ENCODE results near the gene NEDD4. TPM values are rescaled to one million over a fixed set of nuclear protein-coding genes. Genes with fewer than 3 reads are reported as not detected.

Gene NEDD4
- polyA plus RNA-seq, 3 donors: 1.2 to 3.8 (median 1.3) TPM

DNA sequence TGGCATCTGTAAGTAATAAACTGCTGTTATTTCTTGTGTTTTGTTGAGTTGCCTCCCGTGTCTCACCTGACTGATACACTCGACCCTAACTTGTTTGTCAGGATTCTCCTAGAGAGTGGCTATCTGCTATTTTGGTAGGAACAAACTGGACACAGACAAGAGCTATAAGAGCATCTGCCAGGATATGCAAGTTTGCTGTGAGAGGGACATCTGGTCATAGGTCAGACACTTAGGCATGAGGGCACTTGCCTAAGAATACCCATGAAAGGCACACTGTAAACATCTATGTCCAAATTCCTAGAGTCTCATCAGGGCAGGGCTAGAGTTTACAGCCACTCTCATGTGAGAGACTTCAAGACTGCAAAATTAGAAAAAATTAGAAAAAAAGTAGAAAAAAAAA, 32.5 kb downstream of the NEDD4 start:
- Mint-ChIP-seq H3K27ac (no peak overlapping the region), H3K27me3 (ENCODE audit: low read depth in 3 of 3) (peaks cover 0 to 1% (median 0%) of the 10 kb centered on the region in 3 donors), H3K4me3 (no peak overlapping the region), H3K36me3 (peaks cover 10 to 20% of the 10 kb centered on the region in 2 donors), H3K9me3 (peaks cover 0 to 4% (median 2%) of the 10 kb centered on the region in 7 donors), H3K4me1 (no peaks in the 10 kb centered on the region)
- no peaks in the 10 kb centered on the region for H3K27me3 ChIP-seq (ENCODE audit: control insufficient read depth in 2 of 2, insufficient read depth in 2 of 2, low read length in 2 of 2)
- H3K36me3 ChIP-seq (replicated peaks in 1 of 2; ENCODE audit: control insufficient read depth in 1 of 2, insufficient read depth in 2 of 2, low read length in 2 of 2): no peaks in the 10 kb centered on the region
- TF ChIP-seq, protein P1, sequence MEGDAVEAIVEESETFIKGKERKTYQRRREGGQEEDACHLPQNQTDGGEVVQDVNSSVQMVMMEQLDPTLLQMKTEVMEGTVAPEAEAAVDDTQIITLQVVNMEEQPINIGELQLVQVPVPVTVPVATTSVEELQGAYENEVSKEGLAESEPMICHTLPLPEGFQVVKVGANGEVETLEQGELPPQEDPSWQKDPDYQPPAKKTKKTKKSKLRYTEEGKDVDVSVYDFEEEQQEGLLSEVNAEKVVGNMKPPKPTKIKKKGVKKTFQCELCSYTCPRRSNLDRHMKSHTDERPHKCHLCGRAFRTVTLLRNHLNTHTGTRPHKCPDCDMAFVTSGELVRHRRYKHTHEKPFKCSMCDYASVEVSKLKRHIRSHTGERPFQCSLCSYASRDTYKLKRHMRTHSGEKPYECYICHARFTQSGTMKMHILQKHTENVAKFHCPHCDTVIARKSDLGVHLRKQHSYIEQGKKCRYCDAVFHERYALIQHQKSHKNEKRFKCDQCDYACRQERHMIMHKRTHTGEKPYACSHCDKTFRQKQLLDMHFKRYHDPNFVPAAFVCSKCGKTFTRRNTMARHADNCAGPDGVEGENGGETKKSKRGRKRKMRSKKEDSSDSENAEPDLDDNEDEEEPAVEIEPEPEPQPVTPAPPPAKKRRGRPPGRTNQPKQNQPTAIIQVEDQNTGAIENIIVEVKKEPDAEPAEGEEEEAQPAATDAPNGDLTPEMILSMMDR (IDR thresholded peaks at IDR 0.05): no peak
- no peak for DNase-seq
- no peak overlapping the region for H3K4me3 ChIP-seq (replicated peaks in 1 of 3; ENCODE audit: low read depth in 2 of 3, low read length in 3 of 3)
- no peak overlapping the region for H3K4me2 ChIP-seq (replicated peaks; ENCODE audit: extremely low read depth, low read length, poor library complexity, severe bottlenecking)
- 100% methylated on average over 2 of the region's 2 CpGs for WGBS (ENCODE audit: insufficient coverage)
- H3K9ac ChIP-seq (ENCODE audit: insufficient read depth, low read length, poor library complexity, severe bottlenecking): no peak overlapping the region
- H3K9me3 ChIP-seq (replicated peaks in 1 of 2; ENCODE audit: control insufficient read depth in 1 of 2, insufficient read depth in 1 of 2, low read length in 2 of 2): no peaks in the 10 kb centered on the region
- no peak overlapping the region for H3K27ac ChIP-seq (ENCODE audit: low read depth in 1 of 2, low read length in 2 of 2)
- no peak overlapping the region for H2AFZ ChIP-seq (ENCODE audit: insufficient read depth, low read depth, low read length, poor library complexity, severe bottlenecking)
- H4K20me1 ChIP-seq (ENCODE audit: insufficient read depth, low read length): no peaks in the 10 kb centered on the region
- intact Hi-C loops (cut with micrococcal nuclease): no loop called here
- no peaks in the 10 kb centered on the region for H3K79me2 ChIP-seq (ENCODE audit: insufficient read depth, low read length)
- no peaks in the 10 kb centered on the region for H3K4me1 ChIP-seq (ENCODE audit: control insufficient read depth in 1 of 2, insufficient read depth in 2 of 2, low read length in 2 of 2)

DNA sequence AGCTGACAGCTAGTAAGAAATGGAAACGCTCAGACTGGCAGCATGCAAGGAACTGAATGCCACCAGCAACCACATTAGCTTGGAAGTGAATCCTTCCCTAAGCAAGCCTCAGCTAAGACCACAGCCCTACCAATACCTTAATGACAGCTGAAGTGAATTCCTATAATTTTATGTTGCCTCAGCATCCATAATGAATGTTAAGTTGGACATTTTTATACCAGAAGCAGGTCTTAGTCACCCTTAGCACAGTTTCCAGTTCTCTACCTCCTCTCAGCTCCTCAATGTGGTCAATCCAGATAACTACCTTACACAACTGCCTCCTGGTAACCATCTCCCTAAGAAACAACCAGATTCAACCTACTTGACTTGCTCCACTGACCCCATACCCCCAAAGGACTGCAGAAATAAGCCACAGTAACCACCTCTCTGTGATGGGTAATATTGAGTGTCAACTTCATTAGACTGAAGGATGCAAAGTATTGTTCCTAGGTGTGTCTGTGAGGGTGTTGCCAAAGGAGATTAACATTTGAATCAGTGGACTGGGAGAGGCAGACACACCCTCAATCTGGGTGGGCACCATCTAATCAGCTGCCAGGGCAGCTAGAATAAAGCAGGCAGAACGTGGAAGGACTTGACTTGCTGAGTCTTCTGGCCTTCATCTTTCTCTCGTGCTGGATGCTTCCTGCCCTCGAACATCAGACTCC, 33.5 kb downstream of the NEDD4 start:
- intact Hi-C loops (cut with micrococcal nuclease): no loop called here
- Histone ChIP-seq H3K9ac (ENCODE audit: insufficient read depth, low read length, poor library complexity, severe bottlenecking) (no peak overlapping the region), H3K36me3 (replicated peaks in 1 of 2; ENCODE audit: control insufficient read depth in 1 of 2, insufficient read depth in 2 of 2, low read length in 2 of 2) (no peaks in the 10 kb centered on the region), H2AFZ (ENCODE audit: insufficient read depth, low read depth, low read length, poor library complexity, severe bottlenecking) (no peak overlapping the region), H3K27ac (ENCODE audit: low read depth in 1 of 2, low read length in 2 of 2) (no peak overlapping the region), H3K79me2 (ENCODE audit: insufficient read depth, low read length) (no peaks in the 10 kb centered on the region), H3K4me3 (replicated peaks in 1 of 3; ENCODE audit: low read depth in 2 of 3, low read length in 3 of 3) (no peak overlapping the region), H3K27me3 (ENCODE audit: control insufficient read depth in 2 of 2, insufficient read depth in 2 of 2, low read length in 2 of 2) (no peaks in the 10 kb centered on the region), H3K9me3 (replicated peaks in 1 of 2; ENCODE audit: control insufficient read depth in 1 of 2, insufficient read depth in 1 of 2, low read length in 2 of 2) (no peaks in the 10 kb centered on the region), H3K4me2 (replicated peaks; ENCODE audit: extremely low read depth, low read length, poor library complexity, severe bottlenecking) (no peak overlapping the region), H3K4me1 (ENCODE audit: control insufficient read depth in 1 of 2, insufficient read depth in 2 of 2, low read length in 2 of 2) (no peaks in the 10 kb centered on the region), H4K20me1 (ENCODE audit: insufficient read depth, low read length) (no peaks in the 10 kb centered on the region)
- peaks cover 0 to 2% (median 1%) of the 10 kb centered on the region in 3 donors for H3K27me3 Mint-ChIP-seq (ENCODE audit: low read depth in 3 of 3)
- H3K36me3 Mint-ChIP-seq: peaks cover 5 to 15% of the 10 kb centered on the region in 2 donors
- 75% methylated on average over 4 of the region's 4 CpGs for WGBS (ENCODE audit: insufficient coverage)
- H3K4me3 Mint-ChIP-seq: no peak overlapping the region
- no peak for DNase-seq
- H3K27ac Mint-ChIP-seq: no peak overlapping the region
- H3K9me3 Mint-ChIP-seq: peaks cover 0 to 5% (median 2%) of the 10 kb centered on the region in 7 donors
- TF ChIP-seq, protein P1 (IDR thresholded peaks at IDR 0.05): no peak
- H3K4me1 Mint-ChIP-seq: no peaks in the 10 kb centered on the region
